H1 (cell line): ENCODE data around the gene C1S. TPM values are rescaled to one million over a fixed set of nuclear protein-coding genes. Genes with fewer than 3 reads are reported as not detected.

Experiments used
- ATF2 ChIP-seq: IDR thresholded peaks from 2 replicates; pipeline ENCODE4 v1.6.1; 2012; ENCODE audit warnings: low read length, inconsistent platforms
- ATF3 ChIP-seq: IDR thresholded peaks from 2 replicates; pipeline ENCODE4 v1.6.1; 2011; ENCODE audit warnings: low read depth, mild to moderate bottlenecking, low read length; ENCODE audit not compliant: insufficient read depth
- CHD7 ChIP-seq: fragments of 300-600 bp; sonication (generic); IDR thresholded peaks from 2 replicates; pipeline ENCODE4 v1.7.1; 2012; ENCODE audit warnings: low read length, moderate library complexity, mild to moderate bottlenecking, inconsistent platforms; ENCODE audit not compliant: insufficient replicate concordance
- CTBP2 ChIP-seq: IDR thresholded peaks from 2 replicates; pipeline ENCODE4 v1.7.0; 2011; ENCODE audit warnings: borderline replicate concordance, mild to moderate bottlenecking, moderate library complexity, mixed read lengths, low read length; ENCODE audit not compliant: insufficient read depth, insufficient read length
- EZH2 ChIP-seq: fragments of 200-600 bp; sonication (generic); IDR thresholded peaks from 2 replicates; pipeline ENCODE4 v1.7.1; 2012; ENCODE audit warnings: low read depth, mild to moderate bottlenecking, moderate library complexity, low read length, inconsistent platforms; ENCODE audit not compliant: severe bottlenecking
- JUN ChIP-seq: IDR thresholded peaks from 2 replicates; pipeline ENCODE4 v1.6.1; 2011; ENCODE audit warnings: low read depth, mild to moderate bottlenecking, improper control_type of control experiment, low read length
- SIN3A ChIP-seq, 2 experiments: IDR thresholded peaks in 1 of 2; conservative IDR thresholded peaks in 1 of 2; 2 replicates each; pipeline ENCODE4 v1.6.1; 2011 to 2012; ENCODE audit warnings: low read length in 2 of 2, improper control_type of control experiment in 1 of 2, low read depth in 1 of 2, mild to moderate bottlenecking in 1 of 2
- SUZ12 ChIP-seq: fragments of 200-600 bp; sonication (generic); IDR thresholded peaks from 2 replicates; pipeline ENCODE4 v1.6.1; 2012; ENCODE audit warnings: mild to moderate bottlenecking, inconsistent platforms, low read length, moderate library complexity, mixed read lengths
- polyA plus RNA-seq, 7 experiments: library from polyadenylated mRNA; depleted of rRNA in 3 of 7; stranded (reverse) in 5 of 7; unstranded in 2 of 7; fragments of >200 nt in 5 of 7; fragments of 200-250 nt in 2 of 7; gene quantifications; 1 replicate in 5 of 7; 2 replicates in 1 of 7; 4 replicates in 1 of 7; pipeline versions ENCODE4 v1.2.1 to v1.2.3, GENCODE V29; 2011 to 2013; ENCODE audit warnings: missing spikeins in 2 of 7, mixed read lengths in 2 of 7
- total RNA-seq: library from RNA; stranded (reverse); fragmentation: NEBNext Ultra II Directional; extraction: Animal tissue kit (Norgen Biotek cat#: 25700); gene quantifications from 2 replicates; pipeline ENCODE4 v1.2.1, GENCODE V29; 2021

Gene C1S
- total and polyA plus RNA-seq, 2 of the 8 experiments (the other 6 are each of a cell fraction or from before 2014, with no cell fraction given), result 4.4 to 7.3 TPM

GRCh38 chr12:7092986-7093460, 32.5 kb downstream of the C1S start (continued):
- no peak for TF ChIP-seq CHD7
- TF ChIP-seq CTBP2, result no peak
- TF ChIP-seq SIN3A (conservative IDR thresholded peaks at IDR 0.05 in 1 of 2, IDR thresholded peaks at IDR 0.05 in 1 of 2; ENCODE audit: low read depth in 1 of 2, low read length in 2 of 2), result no peak
- TF ChIP-seq SUZ12, result no peak
- TF ChIP-seq ATF3, result no peak
- no peak for TF ChIP-seq JUN
- no peak for TF ChIP-seq ATF2
- TF ChIP-seq EZH2, result no peak
